BJ (cell line): ENCODE measurements around the gene CEMIP2. TPM values are rescaled to one million over a fixed set of nuclear protein-coding genes. Genes with fewer than 3 reads are reported as not detected.

Experiments
- CTCF ChIA-PET: fragments of 350-600 bp; formaldehyde crosslinking; extraction: SDS; loops from one replicate; lab custom pipeline; 2021; ENCODE audit warnings: antibody characterized with exemption, inconsistent platforms; lab: Yijun Ruan, JAX
- POLR2A ChIA-PET: fragments of 300-600 bp; sonication (Branson Sonifier 250); formaldehyde crosslinking; extraction: SDS; loops from one replicate; lab custom pipeline; 2021; ENCODE audit warnings: antibody characterized with exemption; lab: Charles Lee
- DNase-seq: peaks from one replicate; pipeline ENCODE4 v3.0.0-alpha.2; 2011; ENCODE audit warnings: low read depth
- H3K27me3 ChIP-seq: 2 replicates; pipeline ENCODE4 v1.6.0; 2011; ENCODE audit warnings: low read length; ENCODE audit not compliant: control insufficient read depth, insufficient read depth
- H3K36me3 ChIP-seq: 2 replicates; pipeline ENCODE4 v1.5.1; 2011; ENCODE audit warnings: low read length; ENCODE audit not compliant: control insufficient read depth, insufficient read depth
- H3K4me3 ChIP-seq: 2 replicates; pipeline ENCODE4 v1.5.1; 2011; ENCODE audit warnings: low read depth, mild to moderate bottlenecking, control low read depth, low read length
- polyA plus RNA-seq: library from polyadenylated mRNA; depleted of rRNA; stranded (reverse); fragments of >200 nt; gene quantifications from 2 replicates; pipeline ENCODE4 v1.2.3, GENCODE V29; 2011
- TF ChIP-seq, protein P1 (sequence below): IDR thresholded peaks from 2 replicates; pipeline ENCODE4 v1.5.1; 2011; ENCODE audit warnings: low read depth, mild to moderate bottlenecking, control low read depth, inconsistent platforms, low read length, moderate library complexity; ENCODE audit not compliant: insufficient read depth

Gene CEMIP2
- polyA plus RNA-seq, 1 experiment = 120 TPM

DNA sequence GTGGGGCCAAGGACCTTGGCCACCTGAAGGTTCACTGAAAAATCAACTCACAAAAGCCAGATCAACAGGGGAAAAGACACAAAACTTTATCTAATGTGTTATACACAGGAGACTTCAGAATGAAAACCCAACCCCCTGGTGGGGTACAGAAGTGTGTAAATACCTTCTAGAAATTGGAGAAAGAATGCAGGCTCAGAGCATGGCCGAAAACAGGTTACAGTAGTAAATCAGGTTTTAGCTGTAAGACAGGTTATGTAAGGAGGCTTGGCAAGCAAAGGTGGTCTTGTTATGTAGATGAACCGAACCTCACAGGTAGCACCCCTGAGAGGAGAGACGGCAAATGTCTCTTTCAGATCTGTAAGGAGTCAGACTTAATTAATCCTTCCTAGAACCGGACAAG, 10.0 kb downstream of the CEMIP2 start:
- Histone ChIP-seq H3K4me3 (no peak overlapping the region), H3K27me3 (no peaks in the 10 kb centered on the region), H3K36me3 (no peaks in the 10 kb centered on the region)
- TF ChIP-seq, protein P1, sequence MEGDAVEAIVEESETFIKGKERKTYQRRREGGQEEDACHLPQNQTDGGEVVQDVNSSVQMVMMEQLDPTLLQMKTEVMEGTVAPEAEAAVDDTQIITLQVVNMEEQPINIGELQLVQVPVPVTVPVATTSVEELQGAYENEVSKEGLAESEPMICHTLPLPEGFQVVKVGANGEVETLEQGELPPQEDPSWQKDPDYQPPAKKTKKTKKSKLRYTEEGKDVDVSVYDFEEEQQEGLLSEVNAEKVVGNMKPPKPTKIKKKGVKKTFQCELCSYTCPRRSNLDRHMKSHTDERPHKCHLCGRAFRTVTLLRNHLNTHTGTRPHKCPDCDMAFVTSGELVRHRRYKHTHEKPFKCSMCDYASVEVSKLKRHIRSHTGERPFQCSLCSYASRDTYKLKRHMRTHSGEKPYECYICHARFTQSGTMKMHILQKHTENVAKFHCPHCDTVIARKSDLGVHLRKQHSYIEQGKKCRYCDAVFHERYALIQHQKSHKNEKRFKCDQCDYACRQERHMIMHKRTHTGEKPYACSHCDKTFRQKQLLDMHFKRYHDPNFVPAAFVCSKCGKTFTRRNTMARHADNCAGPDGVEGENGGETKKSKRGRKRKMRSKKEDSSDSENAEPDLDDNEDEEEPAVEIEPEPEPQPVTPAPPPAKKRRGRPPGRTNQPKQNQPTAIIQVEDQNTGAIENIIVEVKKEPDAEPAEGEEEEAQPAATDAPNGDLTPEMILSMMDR = no peak
- CTCF ChIA-PET = no interaction called here
- DNase-seq = no peak
- POLR2A ChIA-PET = no interaction called here

DNA sequence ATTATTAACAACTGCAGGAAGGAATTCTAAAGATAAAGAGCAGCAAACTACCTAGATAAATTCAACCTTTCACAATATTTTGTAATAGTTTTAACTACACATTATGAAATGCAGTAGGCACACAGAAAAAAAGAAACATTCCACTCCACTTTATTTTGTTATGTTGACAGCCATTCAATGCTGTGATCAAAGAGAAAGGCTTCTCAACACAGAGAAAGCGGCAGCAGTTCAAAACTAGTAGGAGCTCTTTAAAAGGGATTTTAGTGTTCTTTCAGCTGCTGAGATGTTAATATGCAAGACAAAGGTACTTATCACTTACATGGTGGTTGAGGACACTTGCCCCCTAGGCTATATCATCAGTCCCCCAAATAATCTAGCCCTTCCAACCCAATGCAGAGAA, 11.6 kb downstream of the CEMIP2 start:
- ChIA-PET CTCF (no interaction called here), POLR2A (no interaction called here)
- TF ChIP-seq, protein P1 = no peak
- DNase-seq = no peak
- Histone ChIP-seq H3K4me3 (no peak overlapping the region), H3K27me3 (no peaks in the 10 kb centered on the region), H3K36me3 (no peaks in the 10 kb centered on the region)

DNA sequence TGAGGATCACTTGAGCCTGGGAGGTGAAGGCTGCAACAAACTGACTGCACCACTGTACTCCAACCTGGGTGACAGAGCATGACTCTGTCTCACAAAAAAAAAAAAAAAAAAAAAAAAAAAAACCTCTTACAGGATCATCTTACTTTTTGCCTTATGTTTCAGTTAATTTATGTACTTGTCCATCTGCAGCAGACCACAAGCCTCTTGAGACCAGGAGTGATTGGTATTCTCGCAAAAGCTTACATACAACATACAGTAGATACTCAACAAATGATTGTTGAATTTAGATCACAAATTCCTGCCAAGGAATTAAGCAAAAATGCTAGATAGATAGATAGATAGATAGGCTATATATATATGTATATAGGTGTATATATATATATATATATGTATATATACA, 12.4 kb downstream of the CEMIP2 start:
- TF ChIP-seq, protein P1 = no peak
- POLR2A ChIA-PET = no interaction called here

DNA sequence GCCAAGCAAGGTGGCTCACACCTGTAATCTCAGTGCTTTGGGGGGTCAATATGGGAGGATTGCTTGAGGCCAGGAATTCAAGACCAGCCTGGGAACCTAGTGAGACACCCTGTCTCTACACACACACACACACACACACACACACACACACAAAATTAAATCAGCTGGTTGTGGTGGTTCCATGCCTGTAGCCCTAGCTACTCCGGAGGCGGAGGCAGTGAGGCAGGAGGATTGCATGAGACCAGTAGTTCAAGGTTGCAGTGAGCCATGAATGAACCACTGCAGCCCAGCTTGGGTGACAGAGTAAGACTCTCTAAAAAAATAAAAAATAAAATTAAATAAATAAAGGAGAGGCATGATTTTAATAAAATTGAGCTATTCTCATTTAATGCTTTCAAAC, 13.1 kb downstream of the CEMIP2 start:
- Histone ChIP-seq H3K4me3 (no peak overlapping the region), H3K27me3 (no peaks in the 10 kb centered on the region), H3K36me3 (no peaks in the 10 kb centered on the region)
- POLR2A ChIA-PET = no interaction called here
- DNase-seq = no peak
- TF ChIP-seq, protein P1 = no peak
- CTCF ChIA-PET = interaction anchor here (0.5 kb wide), 1 partner anchor 151 kb away, joined by 3 read pairs; no protein-coding TSS in a partner anchor

More for the DNA sequence above, 12.4 kb downstream of the CEMIP2 start:
- Histone ChIP-seq H3K36me3 (no peaks in the 10 kb centered on the region), H3K4me3 (no peak overlapping the region), H3K27me3 (no peaks in the 10 kb centered on the region)
- DNase-seq = no peak
- CTCF ChIA-PET = interaction anchor here (0.5 kb wide), 1 partner anchor 151 kb away, joined by 3 read pairs; no protein-coding TSS in a partner anchor

DNA sequence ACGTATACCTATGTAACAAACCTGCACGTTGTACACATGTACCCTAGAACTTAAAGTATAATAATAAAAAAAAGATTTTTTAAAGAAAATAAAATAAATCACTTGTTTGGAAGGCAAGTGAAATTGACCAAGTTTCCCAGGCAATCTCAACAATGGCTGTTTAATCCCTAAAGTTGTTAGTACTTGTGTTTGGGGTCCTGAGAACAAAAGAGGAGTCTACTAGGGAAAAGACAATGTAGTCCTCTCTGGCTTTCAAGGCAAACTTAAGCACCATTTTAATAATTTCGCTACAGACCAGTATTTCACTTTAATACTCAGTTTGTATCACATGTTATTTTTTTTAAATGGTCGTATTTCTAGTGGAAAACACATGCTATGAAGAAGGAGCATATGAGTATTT, 14.2 kb downstream of the CEMIP2 start:
- no peaks in the 10 kb centered on the region; the same call in 1 of the 2 replicates for H3K36me3 ChIP-seq
- TF ChIP-seq, protein P1 = no peak
- no peak for DNase-seq
- CTCF ChIA-PET = interaction anchor here (1.7 kb wide), 1 partner anchor 53 kb away, joined by 3 read pairs; no protein-coding TSS in a partner anchor
- POLR2A ChIA-PET = no interaction called here
- no peaks in the 10 kb centered on the region for H3K27me3 ChIP-seq
- no peak overlapping the region for H3K4me3 ChIP-seq
